Nephron (organoid): ENCODE results near the gene TUSC2.
A peak's percentile ranks its signal among the peaks of the same experiment; 100 is the strongest.

Source experiments
- H3K27ac Mint-ChIP-seq, 3 experiments: 2 replicates each; pipeline ENCODE4 v1.8.0; 2020; ENCODE audit warnings: mixed read lengths in 3 of 3, mild to moderate bottlenecking in 2 of 3, moderate library complexity in 1 of 3
- H3K27me3 Mint-ChIP-seq: 2 replicates; pipeline ENCODE4 v1.8.0; 2021; ENCODE audit warnings: low read depth, mild to moderate bottlenecking, moderate library complexity, mixed read lengths
- H3K36me3 Mint-ChIP-seq: 2 replicates; pipeline ENCODE4 v1.8.0; 2020; ENCODE audit warnings: low read depth, mixed read lengths
- H3K4me1 Mint-ChIP-seq: 2 replicates; pipeline ENCODE4 v1.8.0; 2020; ENCODE audit warnings: mixed read lengths
- H3K4me3 Mint-ChIP-seq, 3 experiments: 2 replicates each; pipeline ENCODE4 v1.8.0; 2020; ENCODE audit warnings: mild to moderate bottlenecking in 3 of 3, mixed read lengths in 3 of 3, moderate library complexity in 2 of 3
- H3K9me3 Mint-ChIP-seq: 2 replicates; pipeline ENCODE4 v1.8.0; 2020; ENCODE audit warnings: mixed read lengths
- TF ChIP-seq, protein P1 (sequence below), 3 experiments: fragments of 200-600 bp; sonication (generic); IDR thresholded peaks; one replicate each; pipeline ENCODE4 v1.5.0; 2021; ENCODE audit warnings: antibody characterized with exemption in 3 of 3; ENCODE audit not compliant: unreplicated experiment in 3 of 3

The TUSC2 gene

DNA sequence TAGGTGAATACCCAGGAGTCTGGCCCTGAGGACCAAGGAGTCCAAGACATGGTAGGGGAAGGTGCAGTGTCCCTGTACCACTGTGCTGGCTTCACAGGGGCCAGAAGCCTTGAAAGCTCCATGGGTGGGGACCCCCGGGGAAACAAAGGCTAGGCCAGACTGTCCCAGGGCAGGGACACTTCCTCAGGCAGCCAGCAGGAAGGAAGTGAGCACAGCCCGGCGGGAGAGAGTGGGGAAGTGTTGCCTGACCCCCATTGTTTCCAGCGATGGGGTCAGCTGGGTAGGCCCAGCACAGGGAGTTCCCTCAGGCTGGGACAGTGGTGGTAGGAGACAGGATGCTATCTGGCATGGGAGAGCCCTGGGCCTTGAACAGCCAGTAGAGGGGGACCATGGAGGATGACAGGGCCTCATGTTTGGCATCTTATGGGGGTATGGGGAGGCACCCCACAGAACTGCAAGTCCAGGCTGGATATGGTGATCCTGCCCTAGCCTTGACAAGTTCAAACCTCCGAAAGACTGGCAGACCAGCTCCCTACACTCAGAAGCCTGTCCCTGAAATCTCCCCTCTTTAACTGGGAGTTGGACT is 4.3 kb downstream of the TUSC2 start:
- H3K27ac Mint-ChIP-seq: peak overlapping the region; percentile 99 to 100 (median 99)
- H3K9me3 Mint-ChIP-seq: no peaks in the 10 kb centered on the region
- H3K4me3 Mint-ChIP-seq: peak overlapping the region in 2 of 3 experiments; percentile 80 to 92
- H3K36me3 Mint-ChIP-seq: peaks cover 14% of the 10 kb centered on the region
- TF ChIP-seq, protein P1, sequence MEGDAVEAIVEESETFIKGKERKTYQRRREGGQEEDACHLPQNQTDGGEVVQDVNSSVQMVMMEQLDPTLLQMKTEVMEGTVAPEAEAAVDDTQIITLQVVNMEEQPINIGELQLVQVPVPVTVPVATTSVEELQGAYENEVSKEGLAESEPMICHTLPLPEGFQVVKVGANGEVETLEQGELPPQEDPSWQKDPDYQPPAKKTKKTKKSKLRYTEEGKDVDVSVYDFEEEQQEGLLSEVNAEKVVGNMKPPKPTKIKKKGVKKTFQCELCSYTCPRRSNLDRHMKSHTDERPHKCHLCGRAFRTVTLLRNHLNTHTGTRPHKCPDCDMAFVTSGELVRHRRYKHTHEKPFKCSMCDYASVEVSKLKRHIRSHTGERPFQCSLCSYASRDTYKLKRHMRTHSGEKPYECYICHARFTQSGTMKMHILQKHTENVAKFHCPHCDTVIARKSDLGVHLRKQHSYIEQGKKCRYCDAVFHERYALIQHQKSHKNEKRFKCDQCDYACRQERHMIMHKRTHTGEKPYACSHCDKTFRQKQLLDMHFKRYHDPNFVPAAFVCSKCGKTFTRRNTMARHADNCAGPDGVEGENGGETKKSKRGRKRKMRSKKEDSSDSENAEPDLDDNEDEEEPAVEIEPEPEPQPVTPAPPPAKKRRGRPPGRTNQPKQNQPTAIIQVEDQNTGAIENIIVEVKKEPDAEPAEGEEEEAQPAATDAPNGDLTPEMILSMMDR (IDR thresholded peaks at IDR 0.05; ENCODE audit: unreplicated experiment in 3 of 3): no peak
- H3K27me3 Mint-ChIP-seq: no peaks in the 10 kb centered on the region
- H3K4me1 Mint-ChIP-seq: peaks cover 42% of the 10 kb centered on the region

DNA sequence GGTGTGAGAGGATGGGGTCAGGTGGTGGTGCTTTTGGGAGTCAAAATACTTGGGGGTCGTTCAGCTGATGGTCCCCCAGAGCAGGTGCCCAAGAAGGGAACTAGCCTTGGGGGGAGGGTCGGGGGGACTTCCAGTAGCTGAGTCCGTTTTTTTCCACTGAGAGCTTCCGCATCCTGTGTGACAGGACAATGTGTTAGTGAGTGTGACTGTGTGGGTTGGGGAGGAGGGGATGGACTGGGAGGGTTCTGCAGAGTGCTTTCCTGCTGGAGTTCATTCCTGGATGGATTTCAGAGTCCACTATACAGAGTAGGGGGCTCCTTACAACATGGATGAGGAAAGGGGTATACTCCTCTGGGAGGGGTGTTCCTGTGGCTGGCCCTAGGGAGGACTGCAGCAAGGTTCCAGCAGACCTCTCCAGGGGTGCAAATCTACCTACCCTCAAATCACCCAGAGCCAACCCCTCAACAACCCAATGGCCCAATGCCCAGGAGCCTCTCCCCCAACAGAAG is 4.9 kb downstream of the TUSC2 start:
- Mint-ChIP-seq H3K4me3 (peak overlapping the region; percentile 86 to 92 (median 88)), H3K36me3 (peaks cover 20% of the 10 kb centered on the region), H3K4me1 (peaks cover 42% of the 10 kb centered on the region), H3K27me3 (no peaks in the 10 kb centered on the region), H3K9me3 (no peaks in the 10 kb centered on the region), H3K27ac (peak overlapping the region; percentile 99 to 100 (median 99))
- TF ChIP-seq, protein P1 (IDR thresholded peaks at IDR 0.05; ENCODE audit: unreplicated experiment in 3 of 3): no peak

DNA sequence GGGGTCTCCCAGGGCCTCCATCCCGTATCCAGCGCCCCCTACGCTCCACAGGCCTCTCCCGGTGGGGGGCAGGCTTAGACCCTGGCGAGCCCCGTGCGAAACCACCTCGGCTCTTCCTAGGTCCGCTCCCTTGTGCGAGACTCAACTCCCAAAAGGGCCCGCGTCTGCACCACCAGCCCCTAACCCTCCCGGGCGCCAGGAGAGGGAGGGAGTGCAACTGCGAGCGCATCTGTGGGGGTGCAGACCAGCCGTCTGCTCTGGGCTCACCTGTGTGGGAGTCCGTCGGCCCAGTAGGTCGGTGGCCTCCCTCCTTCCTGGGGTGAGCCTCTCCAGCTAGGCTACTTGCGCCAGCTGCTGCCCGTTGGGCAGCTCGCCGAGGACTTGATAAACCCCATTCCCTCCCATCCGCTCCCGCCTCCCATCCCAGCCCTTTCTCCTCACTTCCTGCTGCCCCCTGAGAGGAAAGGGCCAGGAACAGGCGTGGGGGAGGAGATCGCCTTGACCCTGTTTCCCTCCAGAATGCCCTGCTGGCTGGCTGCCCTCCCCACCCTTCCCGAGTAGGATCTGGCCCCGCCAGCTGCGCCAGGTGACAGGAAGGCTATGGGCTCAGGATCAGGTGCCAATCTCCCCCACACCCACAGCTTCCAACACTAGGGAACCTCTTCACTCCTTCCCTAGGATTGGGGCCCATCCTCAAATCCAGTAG is 5.5 kb downstream of the TUSC2 start, which contains the start of gene HYAL2:
HYAL2 (minus strand) TSS at position 360 of the 706 bp plus-strand sequence. CDS start 2,256 bp downstream, outside the sequence.
- peaks cover 21% of the 10 kb centered on the region for H3K36me3 Mint-ChIP-seq
- TF ChIP-seq, protein P1 (IDR thresholded peaks at IDR 0.05; ENCODE audit: unreplicated experiment in 3 of 3): no peak
- peak within 1 kb of the TSS; percentile 99 to 100 (median 99) for H3K27ac Mint-ChIP-seq
- no peaks in the 10 kb centered on the region for H3K9me3 Mint-ChIP-seq
- H3K27me3 Mint-ChIP-seq: no peaks in the 10 kb centered on the region
- peaks cover 41% of the 10 kb centered on the region for H3K4me1 Mint-ChIP-seq
- H3K4me3 Mint-ChIP-seq: peak within 1 kb of the TSS; percentile 86 to 92 (median 88)

DNA sequence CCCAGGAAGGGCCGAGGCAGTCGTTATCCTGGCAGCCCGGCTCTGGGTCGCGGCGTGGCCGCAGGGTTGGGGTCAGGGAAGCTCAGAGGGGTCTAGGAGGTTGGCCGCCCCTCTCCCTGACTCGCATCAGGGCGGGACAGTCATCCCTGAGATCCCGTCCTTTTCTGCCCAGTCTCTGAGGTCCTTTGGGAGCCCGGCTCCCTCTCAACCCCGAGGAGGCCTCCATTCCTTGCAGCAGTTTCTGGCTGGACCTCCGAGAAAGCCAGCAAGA is 6.0 kb downstream of the TUSC2 start:
- H3K4me1 Mint-ChIP-seq: peaks cover 41% of the 10 kb centered on the region
- H3K36me3 Mint-ChIP-seq: peaks cover 25% of the 10 kb centered on the region
- TF ChIP-seq, protein P1 (IDR thresholded peaks at IDR 0.05; ENCODE audit: unreplicated experiment in 3 of 3): no peak

DNA sequence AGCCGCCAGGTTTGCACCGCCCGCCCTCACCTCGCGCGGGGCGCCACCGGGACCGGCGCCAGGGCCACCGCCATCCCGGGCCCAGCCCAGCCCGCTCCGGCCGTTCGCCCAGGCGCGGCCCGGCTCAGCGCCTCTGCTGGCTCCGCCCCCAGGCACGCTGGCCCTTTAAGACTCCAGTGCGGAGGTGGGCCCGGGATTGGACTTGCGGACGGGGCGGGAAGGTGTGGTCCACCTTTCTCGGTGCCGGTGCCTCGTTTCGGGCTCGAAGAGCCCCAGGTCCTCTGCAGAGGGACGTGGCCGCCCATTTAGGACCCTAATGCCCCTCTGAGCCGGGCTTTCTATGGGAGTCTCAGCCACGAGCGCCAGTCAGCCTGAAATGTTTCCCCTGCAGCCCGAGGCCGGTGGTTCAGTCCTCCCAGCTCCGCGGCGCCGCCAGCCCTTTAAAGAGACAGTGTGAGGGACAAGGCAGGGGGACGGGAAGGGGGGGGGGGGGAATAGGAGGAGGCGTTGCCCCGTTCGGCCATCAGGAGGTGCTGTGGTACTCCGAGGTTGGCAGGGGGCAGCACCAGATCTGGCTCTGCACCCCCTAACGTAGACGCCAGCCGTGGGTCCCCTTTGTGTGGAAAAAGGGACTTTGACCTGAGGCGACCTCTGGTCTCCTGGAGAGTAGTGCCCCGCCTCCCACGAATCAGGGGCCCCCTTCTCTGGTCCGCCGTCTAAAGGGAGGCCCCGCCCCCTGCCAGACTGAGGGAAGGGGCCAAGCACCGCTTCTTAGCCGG is 6.5 kb downstream of the TUSC2 start:
- Mint-ChIP-seq H3K4me3 (peak overlapping the region; percentile 86 to 92 (median 88)), H3K4me1 (peaks cover 41% of the 10 kb centered on the region), H3K9me3 (no peaks in the 10 kb centered on the region), H3K27me3 (no peaks in the 10 kb centered on the region), H3K36me3 (peaks cover 30% of the 10 kb centered on the region), H3K27ac (peak overlapping the region; percentile 99 to 100 (median 99))
- TF ChIP-seq, protein P1 (IDR thresholded peaks at IDR 0.05; ENCODE audit: unreplicated experiment in 3 of 3): peak; percentile 65 to 73 (median 71)

More for the DNA sequence above, 6.0 kb downstream of the TUSC2 start:
- Mint-ChIP-seq H3K4me3 (peak overlapping the region; percentile 86 to 92 (median 88)), H3K27ac (peak overlapping the region; percentile 99 to 100 (median 99)), H3K27me3 (no peaks in the 10 kb centered on the region), H3K9me3 (no peaks in the 10 kb centered on the region)
